ENCODE measurements around the gene DNAAF5.

DNA sequence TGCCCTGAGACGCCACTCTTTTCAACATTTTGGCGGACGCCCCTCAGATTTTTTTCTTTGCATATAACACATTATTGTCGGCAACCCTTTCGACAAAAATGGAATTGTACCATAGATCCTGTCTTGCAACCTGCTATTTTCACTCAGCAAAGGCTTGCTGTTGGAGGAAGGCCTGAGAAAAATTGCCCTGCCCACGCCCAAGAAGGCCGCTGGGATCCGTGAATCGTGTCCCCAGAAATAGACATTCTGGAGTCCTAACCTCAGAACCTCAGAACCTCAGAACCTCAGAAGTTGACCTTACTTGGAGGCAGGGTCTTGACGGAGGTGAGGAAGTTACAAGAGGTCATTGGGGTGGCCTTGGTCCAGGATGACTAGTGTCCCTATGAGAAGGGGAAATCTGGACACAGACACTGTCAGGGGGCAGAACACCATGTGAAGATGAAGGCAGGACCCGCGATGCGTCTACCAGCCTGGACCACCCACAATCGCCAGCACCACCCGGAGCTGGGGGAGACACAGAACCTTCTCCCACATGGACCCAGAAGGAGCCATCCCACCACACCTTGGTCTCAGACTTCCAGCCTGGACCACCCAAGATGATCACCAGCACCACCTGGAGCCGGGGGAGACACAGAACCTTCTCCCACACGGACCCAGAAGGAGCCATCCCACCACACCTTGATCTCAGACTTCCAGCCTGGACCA, 19.1 kb upstream of the DNAAF5 start:
- TF ChIP-seq, protein P1, sequence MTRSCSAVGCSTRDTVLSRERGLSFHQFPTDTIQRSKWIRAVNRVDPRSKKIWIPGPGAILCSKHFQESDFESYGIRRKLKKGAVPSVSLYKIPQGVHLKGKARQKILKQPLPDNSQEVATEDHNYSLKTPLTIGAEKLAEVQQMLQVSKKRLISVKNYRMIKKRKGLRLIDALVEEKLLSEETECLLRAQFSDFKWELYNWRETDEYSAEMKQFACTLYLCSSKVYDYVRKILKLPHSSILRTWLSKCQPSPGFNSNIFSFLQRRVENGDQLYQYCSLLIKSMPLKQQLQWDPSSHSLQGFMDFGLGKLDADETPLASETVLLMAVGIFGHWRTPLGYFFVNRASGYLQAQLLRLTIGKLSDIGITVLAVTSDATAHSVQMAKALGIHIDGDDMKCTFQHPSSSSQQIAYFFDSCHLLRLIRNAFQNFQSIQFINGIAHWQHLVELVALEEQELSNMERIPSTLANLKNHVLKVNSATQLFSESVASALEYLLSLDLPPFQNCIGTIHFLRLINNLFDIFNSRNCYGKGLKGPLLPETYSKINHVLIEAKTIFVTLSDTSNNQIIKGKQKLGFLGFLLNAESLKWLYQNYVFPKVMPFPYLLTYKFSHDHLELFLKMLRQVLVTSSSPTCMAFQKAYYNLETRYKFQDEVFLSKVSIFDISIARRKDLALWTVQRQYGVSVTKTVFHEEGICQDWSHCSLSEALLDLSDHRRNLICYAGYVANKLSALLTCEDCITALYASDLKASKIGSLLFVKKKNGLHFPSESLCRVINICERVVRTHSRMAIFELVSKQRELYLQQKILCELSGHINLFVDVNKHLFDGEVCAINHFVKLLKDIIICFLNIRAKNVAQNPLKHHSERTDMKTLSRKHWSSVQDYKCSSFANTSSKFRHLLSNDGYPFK (CRISPR knock-in tag; IDR thresholded peaks at IDR 0.05; ENCODE audit: borderline replicate concordance) = no peak
- TF ChIP-seq SIN3A (IDR thresholded peaks at IDR 0.05; ENCODE audit: borderline replicate concordance, low read depth, low read length) (no peak), POLR2A (IDR thresholded peaks at IDR 0.05; ENCODE audit: insufficient read depth in 1 of 2, low read depth in 2 of 2, low read length in 2 of 2) (no peak), PHB2 (IDR thresholded peaks at IDR 0.05; ENCODE audit: partially characterized antibody) (no peak), JUND (CRISPR knock-in tag; IDR thresholded peaks at IDR 0.05) (no peak), REL (CRISPR knock-in tag; conservative IDR thresholded peaks at IDR 0.05) (no peak), ZBTB3 (CRISPR knock-in tag; IDR thresholded peaks at IDR 0.05; ENCODE audit: borderline replicate concordance, low read depth) (no peak), GTF2F1 (IDR thresholded peaks at IDR 0.05; ENCODE audit: low read length) (no peak), POLR2AphosphoS5 (IDR thresholded peaks at IDR 0.05; ENCODE audit: low read depth, low read length) (no peak), EZH2 (conservative IDR thresholded peaks at IDR 0.05; ENCODE audit: low read depth, low read length) (no peak), ZZZ3 (CRISPR knock-in tag; IDR thresholded peaks at IDR 0.05; ENCODE audit: borderline replicate concordance) (no peak)
- TF ChIP-seq, protein P2, sequence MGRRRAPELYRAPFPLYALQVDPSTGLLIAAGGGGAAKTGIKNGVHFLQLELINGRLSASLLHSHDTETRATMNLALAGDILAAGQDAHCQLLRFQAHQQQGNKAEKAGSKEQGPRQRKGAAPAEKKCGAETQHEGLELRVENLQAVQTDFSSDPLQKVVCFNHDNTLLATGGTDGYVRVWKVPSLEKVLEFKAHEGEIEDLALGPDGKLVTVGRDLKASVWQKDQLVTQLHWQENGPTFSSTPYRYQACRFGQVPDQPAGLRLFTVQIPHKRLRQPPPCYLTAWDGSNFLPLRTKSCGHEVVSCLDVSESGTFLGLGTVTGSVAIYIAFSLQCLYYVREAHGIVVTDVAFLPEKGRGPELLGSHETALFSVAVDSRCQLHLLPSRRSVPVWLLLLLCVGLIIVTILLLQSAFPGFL (CRISPR knock-in tag; IDR thresholded peaks at IDR 0.05) = no peak
- TF ChIP-seq, protein P3, sequence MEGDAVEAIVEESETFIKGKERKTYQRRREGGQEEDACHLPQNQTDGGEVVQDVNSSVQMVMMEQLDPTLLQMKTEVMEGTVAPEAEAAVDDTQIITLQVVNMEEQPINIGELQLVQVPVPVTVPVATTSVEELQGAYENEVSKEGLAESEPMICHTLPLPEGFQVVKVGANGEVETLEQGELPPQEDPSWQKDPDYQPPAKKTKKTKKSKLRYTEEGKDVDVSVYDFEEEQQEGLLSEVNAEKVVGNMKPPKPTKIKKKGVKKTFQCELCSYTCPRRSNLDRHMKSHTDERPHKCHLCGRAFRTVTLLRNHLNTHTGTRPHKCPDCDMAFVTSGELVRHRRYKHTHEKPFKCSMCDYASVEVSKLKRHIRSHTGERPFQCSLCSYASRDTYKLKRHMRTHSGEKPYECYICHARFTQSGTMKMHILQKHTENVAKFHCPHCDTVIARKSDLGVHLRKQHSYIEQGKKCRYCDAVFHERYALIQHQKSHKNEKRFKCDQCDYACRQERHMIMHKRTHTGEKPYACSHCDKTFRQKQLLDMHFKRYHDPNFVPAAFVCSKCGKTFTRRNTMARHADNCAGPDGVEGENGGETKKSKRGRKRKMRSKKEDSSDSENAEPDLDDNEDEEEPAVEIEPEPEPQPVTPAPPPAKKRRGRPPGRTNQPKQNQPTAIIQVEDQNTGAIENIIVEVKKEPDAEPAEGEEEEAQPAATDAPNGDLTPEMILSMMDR (CRISPR knock-in tag; IDR thresholded peaks at IDR 0.05) = no peak

Data from HepG2 (cell line).